Activated CD4-positive, alpha-beta T cell treated with anti-CD3 and anti-CD28 coated beads for 36 hours (primary cell): ENCODE measurements around the gene NUPR1. TPM values are rescaled to one million over a fixed set of nuclear protein-coding genes. Genes with fewer than 3 reads are reported as not detected.
A peak's percentile ranks its signal among the peaks of the same experiment; 100 is the strongest.

Experiments used
- ATAC-seq: fragments of 200-7000 bp; cut with Tn5 transposase; one replicate; pipeline ENCODE4 v1.10.0; 2021; ENCODE audit warnings: mild to moderate bottlenecking, moderate library complexity
- CTCF ChIA-PET: fragments of 350-600 bp; sonication (Branson Sonifier 250); formaldehyde crosslinking; loops from one replicate; lab custom pipeline; 2021; ENCODE audit warnings: antibody characterized with exemption; lab: Charles Lee
- POLR2A ChIA-PET: fragments of 350-600 bp; sonication (Branson Sonifier 250); formaldehyde crosslinking; loops from one replicate; lab custom pipeline; 2021; ENCODE audit warnings: antibody characterized with exemption, inconsistent platforms; lab: Charles Lee
- DNase-seq: peaks from one replicate; pipeline ENCODE4 v3.0.0-alpha.2; 2020
- H3K27ac Mint-ChIP-seq: one replicate; pipeline ENCODE4 v1.8.0; 2021; ENCODE audit warnings: mixed read lengths
- H3K27me3 Mint-ChIP-seq: one replicate; pipeline ENCODE4 v1.8.0; 2021; ENCODE audit warnings: mixed read lengths
- H3K36me3 Mint-ChIP-seq: one replicate; pipeline ENCODE4 v1.8.0; 2021; ENCODE audit warnings: low read depth, mixed read lengths
- H3K4me1 Mint-ChIP-seq: one replicate; pipeline ENCODE4 v1.8.0; 2021; ENCODE audit warnings: mixed read lengths
- H3K4me3 Mint-ChIP-seq: one replicate; pipeline ENCODE4 v1.8.0; 2021; ENCODE audit warnings: mild to moderate bottlenecking, moderate library complexity, mixed read lengths
- H3K9me3 Mint-ChIP-seq: one replicate; pipeline ENCODE4 v1.8.0; 2021; ENCODE audit warnings: low read depth, mixed read lengths
- intact Hi-C, 2 experiments: fragments of 100-400 bp; cut with DNase I in 1 of 2; cut with micrococcal nuclease in 1 of 2; formaldehyde crosslinking; loops; one replicate each; pipeline versions ENCODE4 v1.14.2 to v1.15.1; 2022 to 2024; cut with DNase I, micrococcal nuclease
- total RNA-seq, 2 experiments: library from RNA; stranded (reverse); gene quantifications; one replicate each; pipeline ENCODE4 v1.2.3, GENCODE V29; 2021

NUPR1 gene
- total RNA-seq, 2 experiments from 2014 or later: not detected

- no peaks in the 10 kb centered on the region for H3K27me3 Mint-ChIP-seq
- H3K36me3 Mint-ChIP-seq: no peaks in the 10 kb centered on the region
- ChIA-PET POLR2A (no interaction called here), CTCF (no interaction called here)
- H3K27ac Mint-ChIP-seq: no peak overlapping the region
- DNase-seq (no peak), ATAC-seq (no peak)
- H3K4me1 Mint-ChIP-seq: peaks cover 6% of the 10 kb centered on the region
- intact Hi-C loops: no loop called here
- no peaks in the 10 kb centered on the region for H3K9me3 Mint-ChIP-seq
- H3K4me3 Mint-ChIP-seq: no peak overlapping the region
These were observed 12.3 kb downstream of the NUPR1 start for GRCh38 chr16:28526201-28527099.

- Mint-ChIP-seq H3K4me1 (peaks cover 6% of the 10 kb centered on the region), H3K9me3 (no peaks in the 10 kb centered on the region), H3K27ac (peak overlapping the region; percentile 29), H3K27me3 (no peaks in the 10 kb centered on the region), H3K36me3 (no peaks in the 10 kb centered on the region), H3K4me3 (no peak overlapping the region)
- ChIA-PET CTCF (no interaction called here), POLR2A (interaction anchor here (0.7 kb wide), 1 partner anchor 33 kb away, joined by 4 read pairs; no protein-coding TSS in a partner anchor)
- ATAC-seq: peak; percentile 69
- intact Hi-C loops: no loop called here
- peak; percentile 23 for DNase-seq
These were observed 14.0 kb downstream of the NUPR1 start for GRCh38 chr16:28524681-28525171.

- H3K4me1 Mint-ChIP-seq: peaks cover 6% of the 10 kb centered on the region
- intact Hi-C loops: loop anchor here in 1 of 2 experiments (2.0 kb wide), 1 partner anchor 16 kb away; the partner anchor contains the start of gene NUPR1
These were observed 16.0 kb downstream of the NUPR1 start for GRCh38 chr16:28522792-28523191.

GRCh38 chr16:28521436-28521835, 17.3 kb downstream of the NUPR1 start:
- ATAC-seq (no peak), DNase-seq (no peak)
- ChIA-PET POLR2A (no interaction called here), CTCF (no interaction called here)
- peaks cover 6% of the 10 kb centered on the region for H3K4me1 Mint-ChIP-seq
- intact Hi-C loops: no loop called here
- H3K4me3 Mint-ChIP-seq: no peak overlapping the region
- no peaks in the 10 kb centered on the region for H3K36me3 Mint-ChIP-seq
- no peaks in the 10 kb centered on the region for H3K27me3 Mint-ChIP-seq
- no peaks in the 10 kb centered on the region for H3K9me3 Mint-ChIP-seq
- no peak overlapping the region for H3K27ac Mint-ChIP-seq

More at GRCh38 chr16:28522792-28523191, 16.0 kb downstream of the NUPR1 start:
- POLR2A ChIA-PET: no interaction called here
- no peaks in the 10 kb centered on the region for H3K27me3 Mint-ChIP-seq
- CTCF ChIA-PET: no interaction called here
- no peaks in the 10 kb centered on the region for H3K9me3 Mint-ChIP-seq
- no peaks in the 10 kb centered on the region for H3K36me3 Mint-ChIP-seq
- H3K4me3 Mint-ChIP-seq: no peak overlapping the region
- H3K27ac Mint-ChIP-seq: no peak overlapping the region
- DNase-seq (no peak), ATAC-seq (no peak)

- ChIA-PET CTCF (no interaction called here), POLR2A (no interaction called here)
- Mint-ChIP-seq H3K4me3 (no peak overlapping the region), H3K27me3 (no peaks in the 10 kb centered on the region), H3K4me1 (peaks cover 6% of the 10 kb centered on the region), H3K9me3 (no peaks in the 10 kb centered on the region), H3K27ac (no peak overlapping the region), H3K36me3 (no peaks in the 10 kb centered on the region)
- no peak for ATAC-seq
- DNase-seq: no peak
- intact Hi-C loops: no loop called here
These were observed 18.1 kb downstream of the NUPR1 start for GRCh38 chr16:28520672-28521071.

GRCh38 chr16:28514246-28514645, 24.5 kb downstream of the NUPR1 start:
- no peaks in the 10 kb centered on the region for H3K4me1 Mint-ChIP-seq
- no peaks in the 10 kb centered on the region for H3K9me3 Mint-ChIP-seq
- intact Hi-C loops: no loop called here
- DNase-seq: no peak
- H3K27me3 Mint-ChIP-seq: no peaks in the 10 kb centered on the region
- H3K4me3 Mint-ChIP-seq: no peak overlapping the region
- ChIA-PET CTCF (interaction anchor here (0.5 kb wide), 1 partner anchor 11 kb away, joined by 3 read pairs; no protein-coding TSS in a partner anchor), POLR2A (no interaction called here)
- no peak for ATAC-seq
- no peaks in the 10 kb centered on the region for H3K36me3 Mint-ChIP-seq
- no peak overlapping the region for H3K27ac Mint-ChIP-seq

GRCh38 chr16:28513484-28514181, 25.1 kb downstream of the NUPR1 start:
- H3K4me1 Mint-ChIP-seq: no peaks in the 10 kb centered on the region
- H3K4me3 Mint-ChIP-seq: no peak overlapping the region
- DNase-seq (no peak), ATAC-seq (no peak)
- no peak overlapping the region for H3K27ac Mint-ChIP-seq
- H3K27me3 Mint-ChIP-seq: no peaks in the 10 kb centered on the region
- H3K9me3 Mint-ChIP-seq: no peaks in the 10 kb centered on the region
- H3K36me3 Mint-ChIP-seq: no peaks in the 10 kb centered on the region
- CTCF ChIA-PET: no interaction called here
- POLR2A ChIA-PET: no interaction called here
- intact Hi-C loops: no loop called here

- Mint-ChIP-seq H3K4me3 (no peak overlapping the region), H3K4me1 (peaks cover 13% of the 10 kb centered on the region), H3K9me3 (no peaks in the 10 kb centered on the region), H3K27me3 (no peaks in the 10 kb centered on the region), H3K27ac (no peak overlapping the region), H3K36me3 (no peaks in the 10 kb centered on the region)
- ChIA-PET POLR2A (no interaction called here), CTCF (interaction anchor here (0.6 kb wide), 1 partner anchor 498 kb away, joined by 3 read pairs; no protein-coding TSS in a partner anchor)
- intact Hi-C loops: no loop called here
- ATAC-seq: no peak
- DNase-seq: no peak
These were observed 26.7 kb downstream of the NUPR1 start for GRCh38 chr16:28511801-28512789.

- no peaks in the 10 kb centered on the region for H3K27me3 Mint-ChIP-seq
- H3K27ac Mint-ChIP-seq: no peak overlapping the region
- H3K4me3 Mint-ChIP-seq: no peak overlapping the region
- DNase-seq (no peak), ATAC-seq (no peak)
- peaks cover 17% of the 10 kb centered on the region for H3K4me1 Mint-ChIP-seq
- ChIA-PET CTCF (interaction anchor here (0.6 kb wide), 1 partner anchor 500 kb away, joined by 3 read pairs; no protein-coding TSS in a partner anchor), POLR2A (no interaction called here)
- H3K9me3 Mint-ChIP-seq: no peaks in the 10 kb centered on the region
- intact Hi-C loops: no loop called here
- no peaks in the 10 kb centered on the region for H3K36me3 Mint-ChIP-seq
These were observed 27.7 kb downstream of the NUPR1 start for GRCh38 chr16:28511031-28511430.

GRCh38 chr16:28505489-28506137, 33.2 kb downstream of the NUPR1 start:
- no peaks in the 10 kb centered on the region for H3K9me3 Mint-ChIP-seq
- H3K36me3 Mint-ChIP-seq: no peaks in the 10 kb centered on the region
- intact Hi-C loops: no loop called here
- peaks cover 19% of the 10 kb centered on the region for H3K4me1 Mint-ChIP-seq
- H3K27ac Mint-ChIP-seq: no peak overlapping the region
- DNase-seq: no peak
- ATAC-seq: no peak
- H3K27me3 Mint-ChIP-seq: no peaks in the 10 kb centered on the region
- ChIA-PET POLR2A (no interaction called here), CTCF (interaction anchor here (1.0 kb wide), 1 partner anchor 9 kb away, joined by 4 read pairs; no protein-coding TSS in a partner anchor)
- no peak overlapping the region for H3K4me3 Mint-ChIP-seq
